Forelimb muscle (tissue), 1 donor: Measurements from ENCODE around the gene CDH10. TPM values are rescaled to one million over a fixed set of nuclear protein-coding genes. Genes with fewer than 3 reads are reported as not detected.

Experiments
- DNase-seq: peaks from one replicate; pipeline ENCODE4 v3.0.0-alpha.2; 2013; ENCODE audit warnings: low read depth
- polyA plus RNA-seq: library from polyadenylated mRNA; unstranded; fragments of 120-200 nt; gene quantifications from one replicate; pipeline ENCODE4 v1.2.1, GENCODE V29; 2013; ENCODE audit not compliant: insufficient read length

CDH10 gene
- polyA plus RNA-seq: 0.29 TPM

- DNase-seq: no peak
These were observed at the start of gene CDH10 for GRCh38 chr5:24644761-24645160. Gene CDH10 (minus strand): TSS chr5:24644978. CDS start chr5:24593490, 51,488 bp downstream.

GRCh38 chr5:24693609-24694008 lies 48.8 kb upstream of the CDH10 start:
- no peak for DNase-seq

- DNase-seq: no peak
These were observed 46.3 kb upstream of the CDH10 start for GRCh38 chr5:24691074-24691473.

- no peak for DNase-seq
These were observed 36.3 kb upstream of the CDH10 start for GRCh38 chr5:24681106-24681505.

- DNase-seq: no peak
These were observed 23.3 kb upstream of the CDH10 start for GRCh38 chr5:24668050-24668449.

DNA sequence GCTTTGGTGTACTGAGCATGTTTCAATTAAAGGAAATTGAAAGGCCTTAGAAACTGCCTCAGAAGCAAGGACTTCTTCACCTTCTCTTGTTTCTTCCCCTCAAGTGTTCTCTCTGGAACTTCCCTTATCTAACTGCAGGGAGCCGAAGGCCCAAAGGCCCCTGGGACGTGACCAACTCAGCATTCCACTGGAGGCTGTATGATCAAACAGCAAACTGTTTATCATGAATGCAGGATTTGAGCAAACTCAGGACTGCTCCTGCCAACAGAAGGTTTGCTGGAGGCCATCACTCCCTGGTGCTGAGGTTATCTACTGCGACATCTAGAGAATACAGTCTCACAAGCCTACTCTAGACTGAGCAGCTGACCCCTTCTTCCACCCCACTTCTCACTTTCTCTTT lies 4.8 kb upstream of the CDH10 start:
- no peak for DNase-seq

GRCh38 chr5:24646915-24647314 lies 2.1 kb upstream of the CDH10 start:
- no peak for DNase-seq

DNA sequence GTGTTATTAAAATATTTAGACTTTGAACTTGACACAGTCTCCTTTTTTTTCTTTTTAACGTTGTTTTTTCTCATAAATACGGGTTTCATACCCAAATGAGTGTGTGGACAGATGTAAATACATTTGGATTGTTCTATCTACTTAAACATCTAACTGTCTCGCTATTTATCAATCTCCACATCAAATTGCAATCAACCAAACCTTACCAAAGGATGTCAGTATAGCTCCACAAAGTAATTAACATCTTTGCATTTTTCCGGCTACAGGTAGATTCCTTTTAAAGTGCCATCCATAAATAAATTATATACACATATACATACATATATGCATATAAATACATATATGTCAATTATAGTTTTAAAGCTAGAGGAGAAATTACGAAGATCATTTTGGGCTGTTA lies 705 bp upstream of the CDH10 start:
- DNase-seq: no peak

DNA sequence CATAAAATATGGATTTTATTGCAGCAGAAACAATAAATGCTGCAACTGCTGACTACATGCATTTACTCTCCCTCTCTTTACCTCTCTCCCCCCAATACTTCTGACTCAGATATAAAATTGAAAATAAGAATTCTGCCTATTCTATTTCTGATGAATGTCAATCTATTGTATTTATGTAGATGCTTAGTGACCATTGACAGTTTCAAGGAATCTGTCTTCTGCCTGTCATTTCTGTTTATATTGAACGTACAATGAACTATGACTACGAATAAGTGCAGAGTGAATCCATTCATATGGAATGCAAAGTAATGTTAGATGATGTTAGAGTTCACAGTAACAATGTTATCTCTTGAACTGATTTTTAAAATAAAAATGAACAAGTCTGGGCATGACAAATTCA lies 898 bp downstream of the CDH10 start:
- DNase-seq: no peak

- DNase-seq: no peak
These were observed 1.6 kb downstream of the CDH10 start for GRCh38 chr5:24643156-24643555.

GRCh38 chr5:24642022-24642421 lies 2.8 kb downstream of the CDH10 start:
- DNase-seq: no peak

- DNase-seq: no peak
These were observed 9.6 kb downstream of the CDH10 start for GRCh38 chr5:24635209-24635608.

DNA sequence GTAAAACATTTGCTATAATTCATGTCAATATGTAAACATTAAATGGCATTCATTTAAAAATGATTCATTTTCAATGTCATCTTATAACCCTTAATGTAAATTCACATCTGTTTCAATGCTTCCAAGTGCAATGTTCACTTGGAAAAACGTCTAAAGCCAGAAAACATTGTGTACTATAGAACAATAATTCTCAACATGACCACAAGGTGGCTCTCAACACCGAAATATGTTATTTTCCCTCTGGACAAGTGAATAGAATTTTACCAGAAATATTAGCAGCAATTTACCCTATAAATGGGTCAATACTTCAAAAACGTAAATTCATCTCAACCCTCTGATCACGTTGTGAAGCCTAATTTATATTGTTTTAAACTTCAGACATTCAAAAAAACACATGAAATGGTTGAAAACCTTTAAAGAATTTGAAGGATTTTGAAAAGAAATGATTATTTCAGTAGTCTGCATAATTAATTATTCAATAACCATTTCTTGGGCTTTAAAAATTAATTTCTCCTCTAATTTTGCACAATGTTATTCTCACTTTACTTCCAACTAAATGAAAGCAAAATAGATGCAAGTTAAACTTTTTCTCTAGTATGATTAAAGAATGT lies 11.0 kb downstream of the CDH10 start:
- DNase-seq: no peak

- no peak for DNase-seq
These were observed 12.4 kb downstream of the CDH10 start for GRCh38 chr5:24632353-24632752.

GRCh38 chr5:24630918-24631317 lies 13.9 kb downstream of the CDH10 start:
- DNase-seq: no peak

- no peak for DNase-seq
These were observed 15.0 kb downstream of the CDH10 start for GRCh38 chr5:24629798-24630197.

DNA sequence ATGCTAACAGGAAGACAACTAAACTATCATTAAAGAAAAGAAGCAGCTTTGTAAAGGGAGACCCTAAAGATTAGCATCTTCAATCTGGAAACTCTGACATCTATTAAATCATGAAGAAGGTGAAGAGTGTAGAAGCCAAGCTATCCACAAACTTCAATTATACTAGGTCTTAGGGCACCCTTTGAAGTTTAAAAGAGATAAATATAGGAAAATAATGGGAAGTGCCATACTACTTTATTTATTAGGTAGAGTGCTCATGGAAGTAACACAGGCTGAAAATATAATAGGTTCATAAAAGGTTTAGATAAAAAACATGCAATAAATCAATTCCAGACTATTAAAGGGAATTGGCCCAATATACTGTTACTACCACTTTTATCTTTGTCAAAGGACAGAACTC lies 19.9 kb downstream of the CDH10 start:
- no peak for DNase-seq

DNA sequence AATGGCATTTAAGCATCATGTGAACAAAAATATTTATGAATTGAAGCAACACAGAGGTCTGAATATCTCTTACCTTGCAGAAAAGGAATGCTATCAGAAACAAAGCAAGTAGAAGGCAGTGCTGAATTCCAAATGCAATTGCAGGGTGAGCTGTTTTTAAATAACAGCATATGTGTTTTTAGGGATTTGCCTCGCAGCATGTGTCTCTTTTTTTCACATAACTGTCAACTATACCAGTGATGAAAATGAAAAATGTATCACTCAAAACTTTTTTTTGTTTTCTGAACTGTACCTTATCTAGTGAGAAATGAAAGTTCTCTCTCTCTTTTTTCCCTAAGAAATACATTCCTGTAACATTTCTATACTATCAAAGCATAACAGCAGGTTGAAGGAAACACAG lies 21.2 kb downstream of the CDH10 start:
- DNase-seq: no peak

- DNase-seq: no peak
These were observed 21.7 kb downstream of the CDH10 start for GRCh38 chr5:24623031-24623430.

- peak; percentile 83 for DNase-seq
These were observed 23.0 kb downstream of the CDH10 start for GRCh38 chr5:24621792-24622191.

DNA sequence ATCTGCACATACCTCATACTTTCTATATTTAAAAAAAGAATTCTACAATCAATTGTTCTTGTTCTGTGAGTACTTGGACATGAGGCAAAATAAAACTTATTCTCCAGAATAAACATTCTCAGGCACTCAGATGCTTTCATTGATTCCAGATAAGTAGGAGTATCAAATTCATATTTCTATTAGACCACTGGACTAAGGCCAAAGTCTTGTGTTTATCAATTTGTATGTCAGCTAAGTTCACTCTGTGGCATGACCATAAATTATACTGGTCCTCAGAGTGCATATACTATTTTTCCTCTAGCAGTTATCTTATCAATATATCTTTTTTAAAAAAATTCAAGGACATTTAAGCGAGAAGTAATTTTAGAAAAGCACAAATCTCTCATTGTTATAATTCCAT lies 28.2 kb downstream of the CDH10 start:
- no peak for DNase-seq

- no peak for DNase-seq
These were observed 29.6 kb downstream of the CDH10 start for GRCh38 chr5:24615159-24615558.

DNA sequence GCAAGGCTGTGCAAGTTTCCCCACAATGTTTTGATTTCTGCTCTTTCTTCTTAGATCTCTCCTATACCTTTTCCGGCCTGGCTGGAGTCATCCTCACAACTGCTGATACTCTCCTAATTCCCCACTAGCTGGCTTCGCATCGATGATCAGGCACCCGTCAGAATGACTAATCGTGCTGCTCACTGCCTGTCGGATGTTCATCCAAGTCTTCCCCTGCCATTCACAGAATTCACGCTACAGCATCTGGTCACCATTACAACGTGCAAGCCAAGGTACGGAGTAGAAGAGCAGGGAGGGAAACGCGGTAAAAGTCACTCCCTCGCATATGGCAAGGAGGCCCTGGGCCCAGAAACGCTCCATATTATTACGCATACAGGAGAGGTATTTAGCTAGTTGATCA lies 35.1 kb downstream of the CDH10 start:
- DNase-seq: no peak

DNA sequence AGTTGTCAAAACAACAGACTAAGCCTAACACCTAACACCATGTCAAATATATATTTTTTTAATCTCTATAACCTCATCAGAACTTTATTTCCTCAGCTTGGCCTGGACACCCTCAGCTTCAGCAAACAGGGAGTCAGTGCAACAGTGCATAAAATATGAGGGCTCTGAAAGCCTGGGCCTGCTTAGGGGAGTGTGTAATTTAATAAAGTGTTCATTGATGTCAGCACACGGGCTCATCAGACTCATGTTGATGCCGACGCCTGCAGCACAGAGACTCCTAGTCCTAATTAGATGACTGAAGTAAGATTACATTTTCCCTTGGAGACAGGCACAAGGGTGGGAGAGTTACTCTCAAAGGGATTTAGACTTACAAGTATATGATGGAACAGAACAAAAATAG lies 37.8 kb downstream of the CDH10 start:
- no peak for DNase-seq
